Stimulated activated CD4-positive, alpha-beta T cell treated with anti-CD3 and anti-CD28 coated beads, TNF-alpha, amount 100 ng/mL, for 48 hours (primary cell): ENCODE data around the gene DAP.
"Not testable (repeated sequence)": the region's sequence is repeated elsewhere in the genome, so short reads cannot be mapped to it uniquely, and the experiment has no call there.

Experiments used
- DNase-seq, 3 donors: peaks; one replicate each; pipeline ENCODE4 v3.0.0-alpha.2; 2020; ENCODE audit warnings: low read depth in 3 of 3

Gene DAP

GRCh38 chr5:10672146-10673016 is 88.7 kb downstream of the DAP start:
- no peak for DNase-seq

GRCh38 chr5:10671041-10672008 is 89.7 kb downstream of the DAP start:
- DNase-seq = no peak

- no peak for DNase-seq
Observed at GRCh38 chr5:10669983-10670382, 91.1 kb downstream of the DAP start.

- no peak for DNase-seq
Observed at GRCh38 chr5:10668697-10669096, 92.3 kb downstream of the DAP start.

- no peak for DNase-seq
Observed at GRCh38 chr5:10667431-10668057, 93.5 kb downstream of the DAP start.

GRCh38 chr5:10666531-10667299 is 94.3 kb downstream of the DAP start:
- DNase-seq = no peak

- DNase-seq = no peak
Observed at GRCh38 chr5:10665799-10666198, 95.2 kb downstream of the DAP start.

GRCh38 chr5:10664180-10664769 is 96.8 kb downstream of the DAP start:
- DNase-seq = not testable (repeated sequence)

- no peak for DNase-seq
Observed at GRCh38 chr5:10663489-10664179, 97.4 kb downstream of the DAP start.

GRCh38 chr5:10662661-10663488 is 98.2 kb downstream of the DAP start:
- DNase-seq = no peak

- DNase-seq = no peak
Observed at GRCh38 chr5:10662083-10662482, 99.0 kb downstream of the DAP start.

GRCh38 chr5:10661401-10661800 is 99.6 kb downstream of the DAP start:
- no peak for DNase-seq

GRCh38 chr5:10660720-10661387 is 100.2 kb downstream of the DAP start:
- no peak for DNase-seq

GRCh38 chr5:10660135-10660534 is 100.9 kb downstream of the DAP start:
- DNase-seq = no peak

- no peak for DNase-seq
Observed at GRCh38 chr5:10658265-10658664, 102.8 kb downstream of the DAP start.

- no peak for DNase-seq
Observed at GRCh38 chr5:10655972-10656830, 104.8 kb downstream of the DAP start.

- DNase-seq = no peak
Observed at GRCh38 chr5:10655161-10655971, 105.7 kb downstream of the DAP start.
